ENCODE measurements around the gene CASP10.

Gene CASP10

GRCh38 chr2:201196003-201196402 is 13.1 kb downstream of the CASP10 start:
- DNase-seq (ENCODE audit: low read depth), result no peak

- DNase-seq (ENCODE audit: low read depth), result no peak
These were observed 13.9 kb downstream of the CASP10 start for GRCh38 chr2:201196803-201197202.

- DNase-seq (ENCODE audit: low read depth), result no peak
These were observed 14.8 kb downstream of the CASP10 start for GRCh38 chr2:201197781-201198180.

DNA sequence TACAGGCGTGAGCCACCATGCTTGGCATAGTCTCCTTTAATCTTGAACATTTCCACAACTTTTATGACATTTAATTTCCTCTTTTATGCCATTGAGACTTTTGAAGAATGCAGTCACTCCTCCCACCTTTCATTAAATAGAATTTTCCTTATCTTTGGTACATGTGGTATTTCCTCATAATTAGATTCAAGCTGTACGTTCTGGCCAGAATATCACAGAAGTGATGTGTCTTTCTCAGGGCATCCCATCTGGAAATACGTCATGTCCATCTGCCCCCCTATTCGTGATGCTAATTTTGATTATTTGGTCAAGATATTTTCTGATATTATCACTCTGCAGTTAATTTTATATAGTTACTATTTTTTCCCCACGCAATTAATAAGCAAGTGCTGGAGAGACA is 16.9 kb downstream of the CASP10 start:
- no peak for DNase-seq (ENCODE audit: low read depth)

DNA sequence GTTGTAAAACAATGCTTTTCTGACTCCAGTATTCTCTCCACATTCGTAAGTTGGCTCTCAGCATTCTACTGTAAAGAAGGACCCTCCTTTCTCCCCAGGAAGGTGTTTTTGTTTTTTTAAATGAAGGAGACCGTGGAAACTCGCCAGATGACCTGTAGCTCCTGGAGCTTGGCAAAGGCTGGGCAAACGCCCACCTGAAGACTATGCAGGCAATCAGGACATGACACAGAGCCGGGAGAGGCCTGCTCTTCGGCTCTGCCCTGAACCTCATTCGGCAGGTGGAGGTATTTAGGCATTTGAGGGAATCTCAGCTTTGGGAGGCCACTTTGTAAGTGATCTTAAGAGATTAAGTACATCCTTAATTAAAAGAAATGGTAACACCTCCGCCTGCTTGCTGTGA is 17.4 kb downstream of the CASP10 start:
- DNase-seq (ENCODE audit: low read depth), result no peak

- DNase-seq (ENCODE audit: low read depth), result no peak
These were observed 18.4 kb downstream of the CASP10 start for GRCh38 chr2:201201371-201201770.

DNA sequence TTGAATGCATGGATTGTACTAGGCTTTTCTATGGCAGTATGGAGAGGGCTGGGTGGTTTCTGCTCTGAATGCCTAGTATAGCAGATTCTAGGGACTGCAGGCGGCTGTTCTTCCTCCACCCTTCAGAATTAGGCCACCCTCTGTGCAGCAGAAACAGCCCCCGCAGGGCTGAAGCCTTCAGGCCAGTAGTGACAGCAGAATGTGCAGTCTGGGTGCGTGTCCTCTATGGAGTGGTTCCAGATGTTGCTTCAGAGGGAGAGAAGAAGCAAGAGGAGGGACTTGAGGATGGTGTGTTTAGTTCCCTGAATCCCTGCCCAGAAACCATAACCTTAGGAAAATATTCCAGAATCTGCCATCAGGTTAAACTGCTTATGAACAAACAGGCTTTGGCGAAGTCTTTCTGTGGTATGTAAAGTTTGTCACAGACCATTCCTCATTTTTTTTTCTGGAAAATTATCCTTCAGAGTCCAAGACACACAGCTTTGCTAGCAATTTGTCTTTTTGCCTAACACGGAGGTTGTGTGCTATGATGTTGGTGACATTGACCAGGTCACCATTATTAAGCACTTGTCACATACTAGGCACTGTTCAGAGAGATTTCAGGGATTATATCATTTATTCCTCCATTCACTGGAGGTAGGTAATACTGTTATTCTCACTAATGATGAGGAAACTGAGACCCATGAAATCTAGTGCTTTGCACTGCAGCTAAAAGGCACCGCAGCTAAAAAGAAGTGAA is 21.1 kb downstream of the CASP10 start:
- no peak for DNase-seq (ENCODE audit: low read depth)

DNA sequence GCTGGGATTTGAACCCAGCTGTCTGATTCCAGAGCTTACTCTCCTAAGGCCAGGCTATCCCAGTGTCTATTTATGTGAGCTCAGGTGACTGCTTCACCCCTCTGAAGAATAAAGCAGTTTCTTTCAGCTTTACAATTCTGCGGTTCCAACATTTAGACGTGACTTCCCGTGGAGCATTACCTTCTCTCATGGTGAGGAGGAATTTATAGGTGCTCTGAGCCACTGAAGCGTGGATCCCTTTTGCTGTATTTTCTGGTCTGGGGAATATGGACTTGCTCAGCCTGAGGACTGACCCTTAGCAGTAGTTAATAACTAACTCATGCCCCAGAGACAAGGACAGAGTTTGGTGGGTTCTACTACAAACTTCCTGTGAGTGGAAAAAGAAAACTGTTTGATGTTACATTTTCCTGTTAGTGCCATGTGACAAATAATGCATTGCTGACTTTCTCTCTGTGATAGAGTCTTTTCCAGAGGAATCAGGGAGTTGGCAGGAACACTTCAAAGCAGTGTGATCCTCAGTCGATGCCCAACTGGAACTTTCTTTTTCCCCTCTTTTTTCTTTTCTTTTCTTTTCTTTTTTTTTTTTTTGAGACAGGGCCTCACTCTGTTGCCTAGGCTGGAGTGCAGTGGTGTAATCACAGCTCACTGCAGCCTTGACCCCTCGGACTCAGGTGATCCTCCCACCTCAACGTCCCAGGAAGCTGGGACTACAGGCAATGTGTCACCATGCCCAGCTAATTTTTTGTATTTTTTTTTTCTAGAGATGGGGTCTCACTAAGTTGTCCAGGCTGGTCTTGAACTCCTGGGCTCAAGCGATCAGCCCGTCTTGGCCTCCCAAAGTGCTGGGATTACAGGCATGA is 21.9 kb downstream of the CASP10 start:
- no peak for DNase-seq (ENCODE audit: low read depth)

GRCh38 chr2:201205515-201205849 is 22.5 kb downstream of the CASP10 start:
- no peak for DNase-seq (ENCODE audit: low read depth)

DNA sequence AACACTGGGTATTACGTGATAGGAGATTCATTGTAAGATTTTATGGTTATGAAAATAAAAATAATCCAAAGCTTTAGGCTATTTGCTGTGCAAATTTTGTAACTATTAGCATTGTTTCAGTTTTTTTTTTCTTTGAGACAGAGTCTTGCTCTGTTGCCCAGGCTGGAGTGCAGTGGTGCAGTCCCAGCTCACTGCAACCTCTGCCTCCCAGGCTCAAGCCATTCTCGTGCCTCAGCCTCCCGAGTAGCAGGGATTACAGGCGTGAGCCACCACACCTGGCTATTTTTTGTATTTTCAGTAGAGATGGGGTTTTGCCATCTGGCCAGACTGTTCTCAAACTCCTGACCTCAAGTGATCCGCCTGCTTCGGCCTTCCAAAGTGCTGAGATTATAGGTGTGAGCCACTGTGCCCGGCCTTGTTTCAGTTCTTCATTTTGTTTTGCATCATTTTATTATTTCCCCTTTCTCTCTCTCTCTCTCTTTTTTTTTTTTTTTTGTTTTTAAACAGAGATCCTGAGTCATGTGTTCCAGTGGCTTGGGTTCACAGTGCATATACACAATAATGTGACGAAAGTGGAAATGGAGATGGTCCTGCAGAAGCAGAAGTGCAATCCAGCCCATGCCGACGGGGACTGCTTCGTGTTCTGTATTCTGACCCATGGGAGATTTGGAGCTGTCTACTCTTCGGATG is 25.8 kb downstream of the CASP10 start:
- DNase-seq (ENCODE audit: low read depth), result no peak

DNA sequence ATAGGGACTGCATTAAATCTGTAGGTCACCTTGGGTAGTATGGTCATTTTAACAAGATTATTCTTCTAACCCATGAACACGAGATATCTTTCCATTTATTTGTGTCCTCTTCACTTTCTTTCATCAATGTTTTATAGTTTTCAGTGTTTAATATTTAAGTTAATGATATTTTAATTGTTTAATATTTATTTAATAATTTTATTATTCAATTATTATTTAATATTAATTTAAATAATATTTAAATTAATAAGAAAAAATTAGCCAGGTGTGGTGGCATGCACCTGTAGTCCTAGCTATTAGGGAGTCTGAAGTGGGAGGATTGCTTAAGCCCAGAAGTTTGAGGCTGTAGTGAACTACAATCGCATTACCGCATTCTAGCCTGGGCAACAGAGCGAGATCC is 33.0 kb downstream of the CASP10 start:
- no peak for DNase-seq (ENCODE audit: low read depth)

- no peak for DNase-seq (ENCODE audit: low read depth)
These were observed 34.0 kb downstream of the CASP10 start for GRCh38 chr2:201216918-201217317.

DNA sequence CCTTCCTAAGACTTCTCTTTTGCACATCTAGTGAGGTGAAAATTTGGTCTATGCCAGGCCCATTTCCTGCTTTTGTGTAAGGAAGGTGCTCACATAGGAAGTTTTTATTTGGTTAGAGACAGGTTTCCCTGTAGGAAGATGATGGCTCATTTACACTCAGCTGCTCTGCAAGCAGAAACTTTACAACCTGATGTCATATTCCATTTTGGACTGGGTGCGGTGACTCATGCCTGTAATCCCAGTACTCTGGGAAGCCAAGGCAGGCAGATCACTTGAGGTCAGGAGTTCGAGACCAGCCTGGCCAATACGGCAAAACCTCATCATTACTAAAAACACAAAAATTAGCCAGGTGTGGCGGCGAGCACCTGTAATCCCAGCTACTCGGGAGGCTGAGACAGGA is 35.8 kb downstream of the CASP10 start:
- no peak for DNase-seq (ENCODE audit: low read depth)

GRCh38 chr2:201219328-201220096 is 36.6 kb downstream of the CASP10 start:
- no peak for DNase-seq (ENCODE audit: low read depth)

DNA sequence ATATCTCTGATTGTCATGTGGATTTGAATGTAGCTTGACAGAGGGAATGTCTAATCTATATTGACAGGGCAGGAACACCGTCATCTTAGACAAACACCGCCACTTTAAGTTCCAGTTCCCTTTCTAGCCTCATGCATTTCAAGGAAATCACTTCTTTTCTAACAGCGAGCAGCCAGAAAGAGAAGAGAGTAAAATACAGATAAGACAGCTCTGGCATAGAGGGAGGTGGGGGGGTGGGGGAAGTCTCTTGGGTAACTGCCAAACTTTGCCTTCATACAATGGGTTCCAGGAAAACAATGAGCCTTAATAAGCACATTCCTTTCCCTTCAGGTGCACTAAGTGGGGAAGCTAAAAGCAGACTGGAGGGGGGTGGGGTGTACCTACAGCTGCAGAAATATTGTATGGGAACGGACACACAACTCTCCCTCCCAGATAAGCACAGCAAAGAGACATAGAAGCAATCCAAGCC is 37.2 kb downstream of the CASP10 start:
- DNase-seq (ENCODE audit: low read depth), result no peak

DNA sequence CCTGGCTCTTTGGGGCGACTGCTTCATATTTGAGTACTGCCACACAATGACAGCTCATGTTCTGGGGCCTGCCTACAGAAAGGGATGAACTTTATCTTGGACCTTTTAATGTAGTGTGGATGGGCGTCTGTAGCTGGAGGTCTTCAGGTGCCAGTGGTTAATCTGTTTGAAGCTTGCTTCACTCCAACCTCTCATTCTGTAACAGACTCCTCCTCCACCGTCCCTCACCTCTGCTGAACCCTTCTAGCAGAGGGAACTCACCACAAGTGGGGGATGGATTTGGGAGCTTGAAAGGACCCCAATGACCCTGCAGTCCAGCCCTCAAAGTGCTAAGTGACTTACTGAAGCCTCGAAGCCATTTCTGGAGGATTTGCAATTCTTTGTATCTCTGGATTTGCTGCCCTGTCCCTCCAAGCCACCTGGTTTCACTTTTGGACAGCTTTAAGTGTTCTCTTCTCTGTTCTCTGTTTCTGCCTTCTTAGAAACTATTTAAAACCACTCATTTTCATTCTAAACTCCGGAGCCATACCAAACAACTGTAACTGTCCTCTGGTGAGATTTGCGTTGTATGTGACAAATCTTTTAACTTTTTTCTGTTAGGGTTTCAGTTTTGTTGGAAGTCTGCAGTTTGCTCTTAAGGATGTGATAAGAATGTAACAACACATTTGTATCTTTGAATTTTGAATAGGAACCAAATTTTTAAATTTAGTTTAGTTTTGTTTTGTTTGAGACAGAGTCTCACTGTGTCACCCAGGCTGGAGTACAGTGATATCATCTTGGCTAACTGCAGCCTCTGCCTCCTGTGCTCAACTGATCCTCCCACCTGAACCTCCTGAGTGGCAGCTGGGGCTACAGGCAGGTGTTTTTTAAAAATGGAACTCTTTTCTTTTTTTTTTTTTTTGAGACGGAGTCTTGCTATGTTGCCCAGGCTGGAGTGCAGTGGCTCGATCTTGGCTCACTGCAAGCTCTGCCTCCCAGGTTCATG is 40.4 kb downstream of the CASP10 start:
- DNase-seq (ENCODE audit: low read depth), result no peak

- no peak for DNase-seq (ENCODE audit: low read depth)
These were observed 45.5 kb downstream of the CASP10 start for GRCh38 chr2:201228271-201228911.

DNA sequence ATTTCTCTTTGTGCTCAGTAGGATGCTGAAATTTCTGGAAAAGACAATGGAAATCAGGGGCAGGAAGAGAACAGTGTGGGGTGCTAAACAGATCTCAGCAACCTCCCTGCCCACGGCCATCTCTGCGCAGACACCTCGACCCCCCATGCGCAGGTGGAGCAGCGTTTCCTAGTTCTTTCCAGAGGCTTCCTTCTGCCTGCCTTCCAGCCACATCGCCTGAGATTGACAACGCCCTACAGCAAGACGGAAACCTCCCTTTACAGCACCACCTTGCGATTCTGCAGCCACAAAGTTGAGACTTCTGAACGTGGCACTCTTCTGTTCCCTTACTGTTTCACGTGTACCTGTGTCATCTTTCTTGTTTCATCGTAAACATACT is 46.0 kb downstream of the CASP10 start:
- no peak for DNase-seq (ENCODE audit: low read depth)

- peak; percentile 81 for DNase-seq (ENCODE audit: low read depth)
These were observed 49.0 kb downstream of the CASP10 start for GRCh38 chr2:201231781-201232466.

DNA sequence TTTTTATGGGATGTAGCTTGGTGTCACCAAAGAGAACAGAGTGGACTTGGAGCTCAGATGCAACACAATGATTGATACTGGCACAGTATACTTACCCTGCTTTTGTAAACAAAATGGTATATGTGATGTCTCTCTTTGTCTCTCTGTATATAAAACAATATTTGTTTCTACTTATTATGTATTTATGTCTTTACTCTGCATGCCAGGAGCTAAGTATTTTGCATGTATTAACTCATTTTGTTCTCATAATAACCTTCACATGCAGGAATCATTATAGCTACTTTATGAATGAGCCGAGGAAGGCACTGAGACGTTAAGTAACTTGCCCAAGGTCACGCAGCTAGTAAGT is 49.5 kb downstream of the CASP10 start:
- no peak for DNase-seq (ENCODE audit: low read depth)

Data from T-helper 22 cell (primary cell).